Activated CD8-positive, alpha-beta memory T cell treated with anti-CD3 and anti-CD28 coated beads for 4 hours (primary cell): Measurements from ENCODE around the gene FGF2.
"Not testable (repeated sequence)": the region's sequence is repeated elsewhere in the genome, so short reads cannot be mapped to it uniquely, and the experiment has no call there.

Experiments
- DNase-seq, 2 donors: peaks; one replicate each; pipeline ENCODE4 v3.0.0-alpha.2; 2020; ENCODE audit warnings: low read depth in 2 of 2

FGF2 gene

GRCh38 chr4:122922877-122923511, 96.4 kb downstream of the FGF2 start:
- peak; percentile 61 to 73 for DNase-seq

- DNase-seq, result no peak
Observed at GRCh38 chr4:122928930-122929329, 102.3 kb downstream of the FGF2 start.

- DNase-seq, result no peak
Observed at GRCh38 chr4:122930862-122931261, 104.2 kb downstream of the FGF2 start.

GRCh38 chr4:122932763-122933162, 106.1 kb downstream of the FGF2 start:
- DNase-seq, result no peak

GRCh38 chr4:122945136-122945535, 118.5 kb downstream of the FGF2 start:
- not testable (repeated sequence) for DNase-seq

- no peak for DNase-seq
Observed at GRCh38 chr4:122946142-122946541, 119.5 kb downstream of the FGF2 start.
